ENCODE measurements around the gene RGS21.

DNA sequence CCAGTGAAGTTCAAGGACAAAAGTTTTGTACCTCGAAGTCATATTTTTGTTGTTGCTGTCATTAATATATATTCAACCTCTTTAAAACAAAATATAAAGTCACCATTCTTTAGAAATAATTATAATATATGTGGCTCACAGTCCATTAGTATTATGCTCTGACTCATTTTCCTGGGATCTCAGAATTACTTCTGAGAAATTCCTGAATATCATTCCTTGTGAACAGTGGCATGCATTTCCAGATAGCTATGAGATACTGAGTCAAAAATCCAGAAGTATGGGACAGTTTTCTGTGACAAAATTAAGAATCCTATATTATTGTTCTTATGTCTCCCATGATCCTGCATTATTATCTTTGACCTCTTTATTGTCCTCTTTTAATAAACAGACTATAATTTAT, 13.8 kb upstream of the RGS21 start:
- TF ChIP-seq EZH2 (IDR thresholded peaks at IDR 0.05), result no peak
- TF ChIP-seq, protein P1, sequence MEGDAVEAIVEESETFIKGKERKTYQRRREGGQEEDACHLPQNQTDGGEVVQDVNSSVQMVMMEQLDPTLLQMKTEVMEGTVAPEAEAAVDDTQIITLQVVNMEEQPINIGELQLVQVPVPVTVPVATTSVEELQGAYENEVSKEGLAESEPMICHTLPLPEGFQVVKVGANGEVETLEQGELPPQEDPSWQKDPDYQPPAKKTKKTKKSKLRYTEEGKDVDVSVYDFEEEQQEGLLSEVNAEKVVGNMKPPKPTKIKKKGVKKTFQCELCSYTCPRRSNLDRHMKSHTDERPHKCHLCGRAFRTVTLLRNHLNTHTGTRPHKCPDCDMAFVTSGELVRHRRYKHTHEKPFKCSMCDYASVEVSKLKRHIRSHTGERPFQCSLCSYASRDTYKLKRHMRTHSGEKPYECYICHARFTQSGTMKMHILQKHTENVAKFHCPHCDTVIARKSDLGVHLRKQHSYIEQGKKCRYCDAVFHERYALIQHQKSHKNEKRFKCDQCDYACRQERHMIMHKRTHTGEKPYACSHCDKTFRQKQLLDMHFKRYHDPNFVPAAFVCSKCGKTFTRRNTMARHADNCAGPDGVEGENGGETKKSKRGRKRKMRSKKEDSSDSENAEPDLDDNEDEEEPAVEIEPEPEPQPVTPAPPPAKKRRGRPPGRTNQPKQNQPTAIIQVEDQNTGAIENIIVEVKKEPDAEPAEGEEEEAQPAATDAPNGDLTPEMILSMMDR (IDR thresholded peaks at IDR 0.05), result no peak

Data from neural progenitor cell (in vitro differentiated cells).